GM12801 (cell line): ENCODE measurements around the gene KRTAP10-5.

ENCODE experiments used
- TF ChIP-seq, protein P1 (sequence below): IDR thresholded peaks from one replicate; pipeline ENCODE4 v1.5.1; 2011; ENCODE audit warnings: control low read depth; ENCODE audit not compliant: insufficient read length; ENCODE audit errors: extremely low read depth

The KRTAP10-5 gene

DNA sequence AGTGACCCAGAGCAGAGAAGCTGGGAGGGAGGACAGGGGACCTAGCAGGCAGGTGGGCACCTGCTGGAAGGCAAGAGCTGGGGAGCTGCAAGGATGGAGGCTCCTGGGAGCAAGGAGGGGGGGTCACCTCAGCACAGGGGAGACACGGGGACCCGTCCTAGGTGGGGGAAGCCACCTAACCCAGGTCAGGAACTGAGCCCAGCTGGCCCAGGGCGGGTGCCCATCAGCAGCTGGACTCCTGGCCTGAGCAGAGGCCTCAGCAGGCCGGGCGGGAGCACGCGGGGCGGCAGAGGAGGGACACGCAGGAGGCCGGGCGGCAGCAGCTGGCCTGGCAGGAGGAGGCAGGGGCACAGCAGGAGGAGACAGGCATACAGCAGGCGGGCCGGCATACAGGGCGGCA, 41.4 kb downstream of the KRTAP10-5 start:
- TF ChIP-seq, protein P1, sequence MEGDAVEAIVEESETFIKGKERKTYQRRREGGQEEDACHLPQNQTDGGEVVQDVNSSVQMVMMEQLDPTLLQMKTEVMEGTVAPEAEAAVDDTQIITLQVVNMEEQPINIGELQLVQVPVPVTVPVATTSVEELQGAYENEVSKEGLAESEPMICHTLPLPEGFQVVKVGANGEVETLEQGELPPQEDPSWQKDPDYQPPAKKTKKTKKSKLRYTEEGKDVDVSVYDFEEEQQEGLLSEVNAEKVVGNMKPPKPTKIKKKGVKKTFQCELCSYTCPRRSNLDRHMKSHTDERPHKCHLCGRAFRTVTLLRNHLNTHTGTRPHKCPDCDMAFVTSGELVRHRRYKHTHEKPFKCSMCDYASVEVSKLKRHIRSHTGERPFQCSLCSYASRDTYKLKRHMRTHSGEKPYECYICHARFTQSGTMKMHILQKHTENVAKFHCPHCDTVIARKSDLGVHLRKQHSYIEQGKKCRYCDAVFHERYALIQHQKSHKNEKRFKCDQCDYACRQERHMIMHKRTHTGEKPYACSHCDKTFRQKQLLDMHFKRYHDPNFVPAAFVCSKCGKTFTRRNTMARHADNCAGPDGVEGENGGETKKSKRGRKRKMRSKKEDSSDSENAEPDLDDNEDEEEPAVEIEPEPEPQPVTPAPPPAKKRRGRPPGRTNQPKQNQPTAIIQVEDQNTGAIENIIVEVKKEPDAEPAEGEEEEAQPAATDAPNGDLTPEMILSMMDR, result no peak

DNA sequence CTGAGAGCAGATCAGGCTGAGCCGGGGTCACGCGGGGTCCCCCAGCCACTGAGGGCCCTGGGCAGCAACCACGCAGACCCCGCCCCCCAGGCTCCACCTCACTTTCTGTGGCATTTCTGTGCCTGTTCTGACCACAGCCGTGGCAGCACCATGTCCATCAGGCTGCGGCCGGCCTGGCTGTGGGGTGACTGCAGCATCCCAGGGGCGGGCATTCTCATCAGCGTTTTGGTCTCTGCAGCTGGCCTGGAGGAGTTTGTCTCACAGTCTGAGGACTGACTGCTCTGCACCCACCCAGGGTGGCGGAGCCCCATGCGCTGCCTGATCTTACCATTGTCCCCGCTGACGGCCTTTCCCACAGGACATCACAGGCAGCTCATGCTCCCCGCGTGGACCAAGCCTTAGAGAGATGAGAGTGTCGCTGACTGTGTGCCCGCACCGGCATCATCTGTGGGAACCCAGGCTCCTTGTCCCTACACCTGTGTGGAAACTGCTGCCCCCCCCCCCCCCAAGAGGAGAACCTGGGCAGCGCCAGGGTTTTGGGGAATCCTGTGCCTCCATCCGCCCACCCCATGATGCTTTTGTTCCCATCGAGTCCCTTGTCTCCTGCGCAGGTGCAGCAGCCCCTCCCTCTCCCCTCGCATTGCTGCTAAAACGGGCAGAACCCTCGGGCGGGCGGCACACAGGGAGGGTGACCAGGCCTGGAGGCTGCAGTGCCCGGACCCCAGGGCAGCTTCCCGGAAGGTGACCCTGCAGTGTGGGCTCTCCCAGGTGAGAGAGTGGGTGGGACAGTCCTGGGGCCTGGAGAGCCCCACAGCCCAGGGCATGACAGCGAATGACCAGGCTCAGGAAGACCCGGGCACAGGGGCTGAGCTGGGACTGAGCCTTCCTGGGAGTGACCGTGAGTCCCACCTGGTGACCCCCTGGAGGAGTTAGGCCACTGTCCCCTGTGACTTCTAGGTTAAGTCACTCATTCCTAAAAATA, 42.2 kb downstream of the KRTAP10-5 start:
- TF ChIP-seq, protein P1, result no peak

DNA sequence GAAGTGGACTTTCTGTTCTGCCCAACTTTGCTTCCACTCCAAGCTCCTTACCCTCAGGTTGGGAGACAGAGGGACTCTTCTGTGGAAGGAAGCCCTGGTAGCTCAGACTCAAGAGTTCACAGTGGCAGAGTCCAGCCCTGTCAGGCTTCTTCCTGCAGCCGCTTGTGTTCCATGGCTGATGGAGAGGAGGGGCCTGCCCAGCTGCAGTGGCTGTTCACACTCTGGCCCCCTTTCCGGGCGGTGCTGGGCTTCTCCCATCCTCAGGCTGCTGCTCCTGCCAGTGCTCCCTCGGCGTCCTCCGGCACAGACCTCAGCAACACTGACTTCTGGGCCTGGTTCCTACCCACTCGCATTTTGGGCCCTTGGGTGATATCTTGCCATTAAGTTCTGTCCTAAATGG, 44.4 kb downstream of the KRTAP10-5 start:
- TF ChIP-seq, protein P1, result no peak

DNA sequence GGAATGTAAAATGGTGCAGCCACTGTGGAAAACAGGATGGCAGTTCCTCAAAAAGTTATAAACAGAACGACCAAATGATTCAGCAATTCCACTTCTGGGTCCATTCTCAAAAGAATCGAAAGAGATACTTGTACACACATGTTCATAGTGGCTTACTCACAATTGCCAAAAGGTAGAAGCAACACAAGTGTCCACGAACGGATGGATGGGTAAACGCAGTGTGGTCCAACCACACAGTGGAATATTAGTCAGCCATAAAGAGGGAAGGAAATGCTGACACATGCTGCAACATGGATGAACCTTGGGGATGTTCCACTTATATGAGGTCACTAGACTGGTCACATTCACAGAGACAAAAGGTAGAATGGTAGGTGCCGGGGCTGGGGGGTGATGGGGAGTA, 45.7 kb downstream of the KRTAP10-5 start:
- TF ChIP-seq, protein P1, result no peak

DNA sequence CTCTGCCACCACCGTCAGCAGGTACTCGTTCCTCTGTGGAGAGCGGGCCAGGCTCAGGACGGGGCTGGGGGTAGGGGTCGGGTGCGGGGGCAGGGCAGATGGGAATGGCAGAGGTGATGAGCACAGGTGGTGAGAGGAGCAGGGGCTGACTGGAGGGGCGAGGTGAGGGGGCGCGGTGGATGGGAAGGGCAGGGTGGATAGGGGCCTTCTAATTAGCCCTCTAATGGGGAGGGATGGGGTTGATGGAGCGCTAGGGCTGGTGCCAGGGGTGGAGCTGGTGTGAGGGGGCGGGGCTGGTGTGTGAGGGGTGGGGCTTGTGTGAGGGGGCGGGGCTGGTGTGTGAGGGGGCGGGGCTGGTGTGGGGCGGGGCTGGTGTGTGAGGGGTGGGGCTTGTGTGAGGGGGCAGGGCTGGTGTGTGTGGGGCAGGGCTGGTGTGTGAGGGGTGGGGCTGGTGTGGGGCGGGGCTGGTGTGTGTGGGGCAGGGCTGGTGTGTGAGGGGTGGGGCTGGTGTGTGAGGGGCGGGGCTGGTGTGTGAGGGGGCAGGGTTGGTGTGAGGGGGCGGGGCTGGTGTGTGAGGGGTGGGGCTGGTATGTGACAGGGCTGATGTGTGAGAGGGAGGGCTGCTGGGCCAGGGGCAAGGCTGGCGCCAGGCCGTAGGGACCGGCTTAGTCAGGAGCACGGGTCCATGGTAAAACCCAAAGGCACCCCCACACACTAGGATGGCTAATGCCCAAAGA, 46.3 kb downstream of the KRTAP10-5 start:
- TF ChIP-seq, protein P1, result no peak

DNA sequence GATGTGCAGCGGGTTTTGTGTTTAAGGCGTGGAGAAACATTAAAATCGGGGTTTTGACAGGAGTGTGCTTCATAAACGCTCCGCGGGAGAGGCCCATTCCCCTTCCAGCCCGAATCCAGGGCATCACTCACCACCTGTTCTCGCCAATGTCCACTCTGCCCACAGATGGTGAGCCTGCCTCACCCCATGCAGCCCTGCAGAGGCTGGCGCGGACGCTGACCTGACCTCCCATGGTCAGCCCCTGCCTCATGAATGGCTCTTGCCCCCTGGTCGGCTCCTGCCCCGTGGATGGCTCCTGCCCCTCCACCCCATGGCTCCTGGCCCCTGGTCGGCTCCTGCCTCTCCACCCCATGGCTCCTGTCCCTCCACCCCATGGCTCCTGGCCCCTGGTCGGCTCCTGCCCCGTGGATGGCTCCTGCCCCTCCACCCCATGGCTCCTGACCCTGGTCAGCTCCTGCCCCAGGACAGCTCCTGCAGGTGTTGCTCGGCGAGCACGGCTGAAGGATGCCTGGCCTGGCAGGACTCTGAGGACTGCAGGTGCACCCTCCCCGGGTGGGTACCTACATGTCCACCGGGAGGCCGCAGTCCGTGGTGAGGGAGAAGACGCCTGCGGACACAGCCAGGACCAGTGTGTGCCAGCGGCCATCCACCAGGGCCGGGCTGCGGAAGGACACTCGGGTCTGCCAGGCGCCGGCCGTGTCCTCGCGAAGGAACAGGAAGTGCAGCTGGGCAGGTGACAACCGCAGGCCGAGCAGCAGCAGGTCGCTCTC, 47.1 kb downstream of the KRTAP10-5 start:
- TF ChIP-seq, protein P1, result no peak

DNA sequence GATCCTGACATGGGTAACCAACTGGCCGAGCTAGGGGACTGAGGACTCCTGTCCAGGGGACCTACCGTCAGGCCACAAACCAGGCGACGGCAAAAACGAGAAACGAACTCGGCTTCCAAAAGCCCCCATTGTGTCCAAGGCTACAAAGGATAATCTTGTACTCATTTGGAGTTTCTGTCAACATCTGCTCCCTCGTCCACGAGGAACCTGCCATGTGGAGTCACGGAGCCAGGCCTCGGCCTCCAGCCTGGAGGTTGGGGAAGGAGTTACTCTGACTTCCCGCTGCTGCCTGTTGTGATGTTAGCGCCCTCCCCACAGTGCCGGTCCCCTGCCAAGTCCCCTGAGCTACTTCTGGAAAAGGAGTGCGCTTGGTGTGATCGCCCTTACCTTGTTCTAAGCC, 47.7 kb downstream of the KRTAP10-5 start:
- TF ChIP-seq, protein P1, result no peak
